Adrenal gland (tissue), 5 donors: Measurements from ENCODE around the gene MRPS5.

Experiments used
- CTCF ChIP-seq, 6 experiments: fragments of 450-650 bp in 4 of 6; fragments of 200-600 bp in 2 of 6; sonication (generic) in 1 of 6; IDR thresholded peaks; 1 replicate in 5 of 6; 2 replicates in 1 of 6; pipeline versions ENCODE4 v1.5.1 to v1.8.0; 2016 to 2021; ENCODE audit warnings: antibody characterized with exemption in 6 of 6, mild to moderate bottlenecking in 2 of 6, moderate library complexity in 1 of 6
- POLR2A ChIP-seq, 2 donors: fragments of 450-650 bp; IDR thresholded peaks; one replicate each; pipeline ENCODE4 v1.6.1; 2017; ENCODE audit warnings: antibody characterized with exemption in 2 of 2, mild to moderate bottlenecking in 2 of 2, moderate library complexity in 1 of 2
- donor health status: DM: no; HTN: no; CAD: no.

GRCh38 chr2:95121093-95121406 lies 558 bp downstream of the MRPS5 start:
- TF ChIP-seq CTCF (IDR thresholded peaks at IDR 0.05) (no peak), POLR2A (IDR thresholded peaks at IDR 0.05) (no peak)
